ACHN (cell line): Measurements from ENCODE around the gene ADGRG3.

Experiments
- DNase-seq: peaks from one replicate; pipeline ENCODE4 v3.0.0-alpha.2; 2015
- in situ Hi-C: cut with HindIII; loops from 2 replicates; pipeline ENCODE4 v1.10.0; 2017; ENCODE audit warnings: low sequenced_read_pairs, low pct_ligation_motif_present, low pct_unique_long_range_greater_than_20kb

The ADGRG3 gene

DNA sequence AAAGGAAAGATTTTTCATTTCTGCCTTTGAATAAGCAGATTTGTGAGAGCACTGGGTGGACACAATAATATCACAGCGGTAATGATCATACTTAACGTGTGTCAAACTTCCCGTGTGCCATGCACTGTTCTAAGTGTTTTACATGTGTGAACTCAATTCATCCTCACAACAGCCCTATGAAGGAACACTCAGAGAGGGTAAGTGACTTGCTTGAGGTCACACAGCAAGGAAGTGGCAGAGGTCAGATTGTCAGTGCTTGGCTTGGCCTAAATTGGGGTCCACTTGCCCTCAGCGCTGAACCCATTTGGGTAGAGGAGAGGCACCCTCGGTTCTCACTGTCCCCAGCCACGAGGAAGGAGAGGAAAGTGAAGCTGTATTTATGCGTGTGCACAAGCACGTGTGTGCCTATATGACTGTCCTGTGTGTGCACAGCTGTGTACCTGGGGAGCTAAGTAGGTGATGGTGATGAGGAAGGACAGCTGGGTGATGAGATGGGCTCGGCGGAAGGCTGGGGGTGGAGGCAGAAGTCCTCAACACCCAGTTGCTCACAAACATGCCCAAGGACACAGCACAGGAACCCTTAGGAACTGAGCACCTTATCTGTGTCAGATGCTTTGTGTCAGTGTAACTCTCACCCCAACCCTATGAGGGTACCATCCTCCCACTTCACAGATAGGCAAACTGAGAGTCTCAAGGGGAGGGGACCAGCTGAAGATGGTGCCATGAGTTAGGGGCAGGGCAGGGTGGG, 9.8 kb upstream of the ADGRG3 start:
- in situ Hi-C loops, result no loop called here

DNA sequence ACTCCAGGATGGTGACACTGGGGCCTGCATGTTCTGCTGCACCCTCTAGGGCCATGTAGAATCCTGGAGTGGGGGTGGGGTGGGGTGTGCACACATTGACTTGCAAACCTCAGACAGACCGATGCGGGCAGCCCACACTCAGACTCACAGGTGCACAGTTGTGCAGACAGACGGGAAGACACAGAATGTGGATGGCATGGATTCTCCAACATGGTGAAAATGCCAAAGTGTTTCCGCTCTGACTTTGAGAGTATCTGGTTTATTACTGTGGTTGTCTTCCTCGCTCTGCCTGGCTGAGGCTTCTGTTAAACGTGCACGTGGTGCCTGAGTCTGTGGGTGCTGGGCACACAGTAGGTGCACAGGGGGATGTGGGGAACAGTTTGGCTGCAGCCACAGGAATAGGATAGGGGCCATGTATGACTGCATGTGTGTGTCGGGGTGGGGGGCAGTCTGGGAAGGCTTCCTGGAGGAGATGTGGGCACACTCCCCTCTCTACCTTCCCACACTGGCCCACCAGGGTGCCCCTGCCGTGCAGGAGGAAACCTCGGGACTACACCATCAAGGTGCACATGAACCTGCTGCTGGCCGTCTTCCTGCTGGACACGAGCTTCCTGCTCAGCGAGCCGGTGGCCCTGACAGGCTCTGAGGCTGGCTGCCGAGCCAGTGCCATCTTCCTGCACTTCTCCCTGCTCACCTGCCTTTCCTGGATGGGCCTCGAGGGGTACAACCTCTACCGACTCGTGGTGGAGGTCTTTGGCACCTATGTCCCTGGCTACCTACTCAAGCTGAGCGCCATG, 9.0 kb upstream of the ADGRG3 start:
- no peak for DNase-seq
- in situ Hi-C loops, result no loop called here

More for the DNA sequence above, 9.8 kb upstream of the ADGRG3 start:
- no peak for DNase-seq

DNA sequence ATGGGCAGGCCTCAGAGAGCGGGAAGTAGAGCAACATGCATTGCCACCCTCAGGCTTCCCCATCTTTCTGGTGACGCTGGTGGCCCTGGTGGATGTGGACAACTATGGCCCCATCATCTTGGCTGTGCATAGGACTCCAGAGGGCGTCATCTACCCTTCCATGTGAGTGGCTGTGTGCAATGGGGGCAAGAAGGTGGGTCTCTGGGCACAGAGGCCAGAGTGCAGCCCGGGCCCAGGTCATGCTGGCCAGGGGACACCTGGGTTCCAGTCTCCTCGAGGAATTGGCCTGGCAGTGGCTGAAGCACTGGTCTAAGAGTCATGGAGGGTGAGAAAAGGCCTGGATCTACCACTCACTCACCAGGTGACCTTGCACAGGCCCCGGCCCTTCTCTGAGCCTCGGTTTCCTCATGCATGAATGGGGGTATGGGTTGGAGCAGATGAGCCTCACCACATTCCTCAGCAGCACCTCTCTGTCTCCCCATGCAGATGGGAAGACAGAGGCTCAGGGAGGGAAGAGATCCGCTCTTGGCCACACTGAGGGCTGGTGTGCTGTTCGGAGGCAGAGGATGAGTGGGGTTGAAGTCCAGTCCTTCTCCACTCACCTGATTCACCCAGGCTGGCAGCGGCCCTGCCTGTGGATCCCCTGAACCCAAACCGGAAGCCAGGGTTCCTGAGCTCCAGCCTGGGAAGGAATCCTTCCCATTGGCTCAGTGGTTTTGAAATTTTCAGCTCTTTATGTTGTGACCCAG, 7.2 kb upstream of the ADGRG3 start:
- DNase-seq, result no peak
- in situ Hi-C loops, result no loop called here

DNA sequence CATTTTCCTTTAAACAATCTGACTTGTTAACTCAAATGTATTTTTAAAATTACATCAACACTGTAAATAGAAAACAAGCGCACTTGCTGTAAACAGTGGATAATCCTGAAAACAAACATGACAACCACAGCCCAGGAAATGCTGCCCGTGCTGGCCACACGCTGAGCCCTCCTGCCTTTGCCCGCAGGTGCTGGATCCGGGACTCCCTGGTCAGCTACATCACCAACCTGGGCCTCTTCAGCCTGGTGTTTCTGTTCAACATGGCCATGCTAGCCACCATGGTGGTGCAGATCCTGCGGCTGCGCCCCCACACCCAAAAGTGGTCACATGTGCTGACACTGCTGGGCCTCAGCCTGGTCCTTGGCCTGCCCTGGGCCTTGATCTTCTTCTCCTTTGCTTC, 6.6 kb upstream of the ADGRG3 start:
- no peak for DNase-seq
- in situ Hi-C loops, result no loop called here

DNA sequence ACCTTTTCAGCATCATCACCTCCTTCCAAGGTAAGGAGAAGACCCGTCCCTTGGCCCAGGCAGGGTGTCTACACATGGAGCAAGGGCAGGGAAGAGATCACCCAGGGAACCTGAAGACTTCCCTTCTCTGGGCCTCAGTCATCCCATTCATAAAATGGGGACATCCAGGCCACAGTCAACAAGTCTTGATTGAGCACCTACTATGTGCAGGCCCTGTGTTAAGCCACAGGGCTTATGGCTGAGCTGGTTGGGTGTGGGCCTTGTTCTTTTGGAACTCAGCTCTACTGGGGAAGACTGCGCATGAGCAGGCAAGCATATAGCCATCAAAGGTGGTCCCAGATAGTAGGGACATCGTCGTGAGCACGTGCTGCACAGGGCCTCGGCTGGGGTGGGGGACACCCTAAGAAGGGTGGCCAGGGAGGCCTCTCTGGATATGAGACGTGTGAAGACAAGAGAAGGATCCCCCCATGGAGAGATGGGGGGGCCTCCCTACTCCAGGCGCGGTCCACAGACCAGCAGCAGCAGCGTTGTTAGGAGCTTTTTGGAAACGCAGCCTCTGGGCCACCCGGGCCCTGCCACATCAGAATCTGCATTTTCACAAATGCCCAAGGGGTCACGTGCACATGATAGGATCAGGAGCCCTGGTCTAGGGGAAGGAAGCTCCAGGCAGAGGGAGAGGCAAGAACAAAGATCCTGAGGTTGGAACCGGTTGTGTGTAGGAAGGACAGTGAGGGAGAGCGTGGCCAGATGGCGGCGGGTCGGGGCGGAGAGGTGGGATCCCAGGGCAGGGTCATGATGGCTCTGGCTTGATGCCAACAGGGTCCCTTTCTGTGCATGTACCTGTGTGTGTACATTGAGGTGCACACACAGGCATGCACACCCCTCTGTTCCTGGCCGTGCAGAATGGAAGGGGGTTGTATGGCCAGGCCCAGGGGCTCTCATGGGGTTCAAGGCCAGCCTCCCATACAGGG, 5.9 kb upstream of the ADGRG3 start:
- in situ Hi-C loops, result no loop called here
- no peak for DNase-seq

DNA sequence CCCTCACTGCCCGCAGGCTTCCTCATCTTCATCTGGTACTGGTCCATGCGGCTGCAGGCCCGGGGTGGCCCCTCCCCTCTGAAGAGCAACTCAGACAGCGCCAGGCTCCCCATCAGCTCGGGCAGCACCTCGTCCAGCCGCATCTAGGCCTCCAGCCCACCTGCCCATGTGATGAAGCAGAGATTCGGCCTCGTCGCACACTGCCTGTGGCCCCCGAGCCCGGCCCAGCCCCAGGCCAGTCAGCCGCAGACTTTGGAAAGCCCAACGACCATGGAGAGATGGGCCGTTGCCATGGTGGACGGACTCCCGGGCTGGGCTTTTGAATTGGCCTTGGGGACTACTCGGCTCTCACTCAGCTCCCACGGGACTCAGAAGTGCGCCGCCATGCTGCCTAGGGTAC, 4.7 kb upstream of the ADGRG3 start:
- in situ Hi-C loops, result no loop called here
- no peak for DNase-seq

DNA sequence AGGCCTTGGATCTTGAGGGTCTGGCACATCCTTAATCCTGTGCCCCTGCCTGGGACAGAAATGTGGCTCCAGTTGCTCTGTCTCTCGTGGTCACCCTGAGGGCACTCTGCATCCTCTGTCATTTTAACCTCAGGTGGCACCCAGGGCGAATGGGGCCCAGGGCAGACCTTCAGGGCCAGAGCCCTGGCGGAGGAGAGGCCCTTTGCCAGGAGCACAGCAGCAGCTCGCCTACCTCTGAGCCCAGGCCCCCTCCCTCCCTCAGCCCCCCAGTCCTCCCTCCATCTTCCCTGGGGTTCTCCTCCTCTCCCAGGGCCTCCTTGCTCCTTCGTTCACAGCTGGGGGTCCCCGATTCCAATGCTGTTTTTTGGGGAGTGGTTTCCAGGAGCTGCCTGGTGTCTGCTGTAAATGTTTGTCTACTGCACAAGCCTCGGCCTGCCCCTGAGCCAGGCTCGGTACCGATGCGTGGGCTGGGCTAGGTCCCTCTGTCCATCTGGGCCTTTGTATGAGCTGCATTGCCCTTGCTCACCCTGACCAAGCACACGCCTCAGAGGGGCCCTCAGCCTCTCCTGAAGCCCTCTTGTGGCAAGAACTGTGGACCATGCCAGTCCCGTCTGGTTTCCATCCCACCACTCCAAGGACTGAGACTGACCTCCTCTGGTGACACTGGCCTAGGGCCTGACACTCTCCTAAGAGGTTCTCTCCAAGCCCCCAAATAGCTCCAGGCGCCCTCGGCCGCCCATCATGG, 4.0 kb upstream of the ADGRG3 start:
- in situ Hi-C loops, result no loop called here

DNA sequence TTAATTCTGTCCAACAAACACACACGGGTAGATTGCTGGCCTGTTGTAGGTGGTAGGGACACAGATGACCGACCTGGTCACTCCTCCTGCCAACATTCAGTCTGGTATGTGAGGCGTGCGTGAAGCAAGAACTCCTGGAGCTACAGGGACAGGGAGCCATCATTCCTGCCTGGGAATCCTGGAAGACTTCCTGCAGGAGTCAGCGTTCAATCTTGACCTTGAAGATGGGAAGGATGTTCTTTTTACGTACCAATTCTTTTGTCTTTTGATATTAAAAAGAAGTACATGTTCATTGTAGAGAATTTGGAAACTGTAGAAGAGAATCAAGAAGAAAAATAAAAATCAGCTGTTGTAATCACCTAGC, 3.5 kb upstream of the ADGRG3 start:
- no peak for DNase-seq
- in situ Hi-C loops, result no loop called here

More for the DNA sequence above, 4.0 kb upstream of the ADGRG3 start:
- no peak for DNase-seq

DNA sequence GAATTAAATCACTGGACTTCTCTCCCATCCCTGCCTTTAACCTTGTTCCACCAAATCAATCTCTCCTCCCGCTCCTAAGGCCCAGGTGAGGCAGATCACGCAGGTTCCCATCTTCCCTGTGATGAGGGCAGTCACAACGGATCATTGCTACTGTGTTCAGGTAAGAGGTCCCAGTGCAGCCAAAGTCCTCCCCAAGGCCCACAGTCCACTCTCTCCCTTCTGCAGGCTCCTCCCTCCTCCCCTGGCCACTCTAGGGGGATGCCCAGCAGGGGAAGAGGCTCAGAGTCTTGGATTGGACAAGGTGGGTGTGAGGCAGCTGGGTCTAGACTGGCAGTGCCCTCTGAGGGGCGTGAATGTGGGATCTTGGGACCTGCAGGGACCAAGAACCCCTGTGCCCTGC, 2.6 kb upstream of the ADGRG3 start:
- in situ Hi-C loops, result no loop called here
- no peak for DNase-seq

DNA sequence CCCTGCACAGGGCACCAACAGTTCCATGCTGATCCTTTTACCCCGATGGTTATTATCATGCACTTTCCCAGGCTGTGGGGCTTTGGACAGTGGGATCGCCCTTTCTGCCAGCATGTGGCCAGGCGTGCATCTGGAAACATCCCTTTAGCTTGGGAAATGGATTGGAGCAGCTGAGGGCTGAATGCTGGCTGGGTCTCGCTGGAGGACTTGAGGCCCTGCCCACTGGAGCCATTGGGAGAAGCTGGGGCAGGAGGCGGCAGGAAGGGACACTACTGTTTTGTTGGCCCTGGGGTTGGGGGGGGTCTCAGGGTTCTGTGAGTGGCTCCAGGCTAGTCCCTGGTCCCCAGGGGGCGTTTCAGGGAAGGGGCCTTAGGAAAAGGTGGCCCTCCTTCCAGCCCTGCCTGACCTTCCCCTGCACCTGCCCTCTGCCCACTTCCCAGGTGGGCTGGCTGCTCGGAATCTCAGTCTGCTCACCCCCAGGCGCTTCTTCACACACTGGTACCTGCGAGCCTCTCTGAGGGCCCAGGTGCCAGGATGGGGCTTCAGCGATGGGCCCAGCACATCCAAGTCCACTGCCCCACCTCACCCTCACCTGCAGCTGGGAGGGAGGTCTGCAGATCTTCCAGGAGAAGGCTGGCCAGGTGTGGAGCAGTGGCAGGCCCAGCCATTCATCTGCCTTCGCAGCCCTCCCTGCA, 1.6 kb upstream of the ADGRG3 start:
- in situ Hi-C loops, result no loop called here
- no peak for DNase-seq

DNA sequence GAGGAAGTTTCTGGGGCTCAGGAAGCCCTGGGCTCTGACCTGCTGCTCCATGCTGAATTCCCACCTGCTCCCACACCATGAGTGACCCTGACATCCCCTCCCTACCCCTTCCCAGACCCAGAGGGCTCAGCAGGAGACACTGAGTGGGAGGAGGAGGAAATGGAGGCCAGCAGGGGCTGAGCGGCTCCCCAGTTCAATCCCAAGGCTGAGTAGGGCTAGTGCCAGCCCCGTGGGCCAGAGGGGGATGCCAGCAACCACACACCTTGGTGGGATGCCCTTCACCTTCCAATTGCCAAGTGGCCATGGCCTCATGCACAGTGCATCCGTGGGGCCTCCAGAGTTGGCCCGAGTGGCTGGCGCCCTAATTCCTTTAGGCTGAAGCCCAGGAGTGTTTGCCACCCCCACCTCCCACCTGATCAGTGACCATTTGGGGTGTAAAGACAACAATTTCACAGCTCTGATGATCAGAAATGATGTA, 1.0 kb upstream of the ADGRG3 start:
- no peak for DNase-seq
- in situ Hi-C loops, result no loop called here

DNA sequence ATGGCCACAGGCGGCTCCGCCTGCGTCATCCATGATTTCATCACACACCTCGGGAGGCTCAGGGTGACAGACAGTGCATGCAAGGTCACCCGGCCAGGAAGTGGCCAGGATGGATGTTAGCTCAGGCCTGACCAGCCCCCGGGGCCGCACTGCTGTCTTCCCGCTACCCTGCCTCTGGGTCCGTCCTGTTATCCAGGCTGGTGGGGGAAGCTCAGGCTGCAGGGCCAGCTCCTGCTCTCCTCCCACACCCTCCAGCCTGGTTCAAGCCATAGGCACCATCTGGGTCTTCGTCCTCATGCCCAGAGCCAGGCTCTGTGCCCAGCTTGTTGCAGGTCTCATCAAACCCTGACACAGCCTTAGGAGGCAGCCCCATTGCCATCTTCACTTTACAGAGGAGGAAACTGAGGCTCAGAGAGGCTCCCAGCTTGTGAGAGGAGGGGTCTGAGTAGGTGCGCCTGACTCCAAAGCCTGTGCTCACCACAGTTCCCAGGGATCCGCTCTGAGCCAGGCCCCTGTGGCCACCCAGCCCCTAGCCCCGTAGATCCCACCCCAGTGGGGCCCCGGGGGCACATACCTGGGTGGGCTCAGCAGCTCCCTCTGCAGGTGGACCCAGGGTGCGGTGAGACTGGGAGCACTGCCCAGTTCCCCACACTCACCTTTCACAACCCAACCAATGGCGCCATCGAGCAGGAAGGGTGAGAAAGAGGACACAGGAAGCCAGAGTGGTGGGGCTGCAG, 412 bp upstream of the ADGRG3 start:
- in situ Hi-C loops, result no loop called here
- DNase-seq, result no peak

DNA sequence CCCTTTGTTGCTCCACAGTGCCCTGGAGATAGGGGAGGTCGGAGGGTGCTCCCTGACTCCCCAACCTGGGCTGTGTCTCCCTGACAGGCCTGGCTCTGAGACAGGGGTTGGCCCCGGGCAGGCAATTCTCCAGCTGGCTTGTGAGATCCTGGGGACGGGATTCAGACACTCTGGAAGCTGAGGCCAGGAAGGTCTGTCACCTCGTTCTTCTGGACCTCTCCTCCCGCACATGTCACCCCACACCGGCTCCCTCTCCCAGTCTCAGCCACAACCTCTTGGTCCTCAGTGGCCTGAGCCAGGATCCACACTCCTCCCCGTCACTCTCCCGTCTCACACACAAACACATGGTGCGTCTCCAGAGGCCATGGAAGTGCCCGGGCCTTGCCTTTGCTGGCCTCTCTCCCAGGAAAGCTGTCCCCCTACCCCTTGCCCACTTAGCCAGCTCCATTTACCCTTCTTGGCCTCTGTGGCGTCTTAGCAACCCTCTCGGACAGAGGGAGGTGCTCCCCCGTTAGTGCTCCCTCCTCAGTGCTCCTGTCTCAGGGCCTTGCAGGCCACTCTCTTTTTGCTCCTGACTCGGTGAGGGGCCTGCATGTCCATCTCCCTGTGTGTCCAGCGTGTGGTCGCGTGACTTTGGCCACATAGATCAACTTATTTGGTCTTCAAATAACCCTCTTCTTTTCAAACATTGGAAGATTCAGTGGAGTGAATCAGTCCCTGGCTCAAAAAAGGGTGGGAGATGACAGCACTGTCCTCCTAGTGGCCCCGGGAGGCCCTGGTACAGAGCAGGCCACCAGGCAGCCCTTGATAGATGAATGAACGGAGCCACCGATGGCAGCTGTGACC, 747 bp downstream of the ADGRG3 start:
- no peak for DNase-seq
- in situ Hi-C loops, result no loop called here

DNA sequence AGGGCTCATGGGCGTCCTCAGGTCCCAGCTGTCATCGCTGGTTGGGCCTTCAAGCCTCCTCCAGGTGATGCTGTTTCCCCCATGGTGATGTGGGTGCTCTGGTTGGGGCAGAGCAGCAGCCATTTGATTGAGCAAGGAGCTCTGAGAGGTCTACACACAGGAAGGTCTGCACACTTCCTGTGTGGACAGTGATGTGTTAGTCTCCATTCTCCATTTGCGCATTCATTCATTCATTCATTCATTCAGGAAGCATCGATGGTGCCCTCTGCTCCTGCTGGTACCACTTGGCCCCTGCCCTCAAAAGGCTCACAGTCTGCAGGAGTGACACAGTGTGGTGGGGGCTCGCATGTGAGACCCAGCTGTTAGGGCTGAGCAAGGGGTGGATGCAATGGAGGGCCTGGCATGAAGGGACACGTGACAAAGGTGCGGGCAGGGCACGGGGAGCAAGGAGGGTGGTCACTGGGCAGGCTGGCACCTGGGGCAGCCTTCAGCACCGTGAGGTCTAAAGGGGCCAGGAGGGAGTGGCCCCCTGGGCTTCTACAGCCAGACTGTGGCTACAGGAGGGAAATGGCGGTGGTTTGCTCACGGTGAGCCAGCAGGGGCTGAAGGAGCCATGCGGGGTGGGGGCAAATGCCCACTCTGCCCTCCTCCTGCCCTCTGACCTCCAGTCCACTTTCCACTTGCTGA, 1.5 kb downstream of the ADGRG3 start:
- DNase-seq, result no peak
- in situ Hi-C loops, result no loop called here

DNA sequence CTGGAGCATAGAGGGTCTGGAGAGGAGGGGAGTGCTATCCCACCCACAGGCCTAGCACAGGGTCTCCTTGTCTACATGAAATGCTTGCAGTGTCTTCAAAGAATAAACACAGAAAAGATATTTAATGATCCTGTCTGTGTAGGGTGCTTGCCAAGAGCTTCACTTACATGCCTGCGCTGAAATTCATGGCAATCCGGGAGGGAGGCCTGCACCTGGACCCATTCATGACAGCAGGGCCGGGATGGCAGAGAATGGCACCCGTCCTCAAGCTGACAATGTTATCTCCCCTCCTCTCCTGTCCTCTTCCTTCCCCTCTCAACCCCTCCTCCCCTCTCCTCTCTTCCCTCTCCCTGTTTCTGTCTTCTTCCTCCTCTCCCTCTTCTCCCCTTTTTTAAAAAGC, 2.1 kb downstream of the ADGRG3 start:
- DNase-seq, result no peak
- in situ Hi-C loops, result no loop called here
